H9 (cell line): ENCODE measurements around the gene ASTN2. TPM values are rescaled to one million over a fixed set of nuclear protein-coding genes. Genes with fewer than 3 reads are reported as not detected.
A peak's percentile ranks its signal among the peaks of the same experiment; 100 is the strongest.

Source experiments
- DNase-seq: peaks from one replicate; pipeline ENCODE4 v3.0.0-alpha.2; 2017
- H2AFZ ChIP-seq: one replicate; pipeline ENCODE4 v1.6.1; 2013; ENCODE audit warnings: mild to moderate bottlenecking, low read length, control low read depth, moderate library complexity
- H2AK5ac ChIP-seq: 2 replicates; pipeline ENCODE4 v1.6.1; 2013; ENCODE audit warnings: low read length, control low read depth, mixed read lengths; ENCODE audit not compliant: insufficient read length
- H2BK120ac ChIP-seq: one replicate; pipeline ENCODE4 v1.6.1; 2013; ENCODE audit warnings: low read depth, mild to moderate bottlenecking, low read length, control low read depth, inconsistent platforms; ENCODE audit not compliant: poor library complexity, severe bottlenecking
- H2BK12ac ChIP-seq: 2 replicates; pipeline ENCODE4 v1.6.1; 2013; ENCODE audit warnings: low read length, control low read depth, mixed read lengths, low read depth; ENCODE audit not compliant: insufficient read length
- H2BK15ac ChIP-seq: 2 replicates; pipeline ENCODE4 v1.6.1; 2013; ENCODE audit warnings: low read depth, low read length, control low read depth
- H2BK20ac ChIP-seq: one replicate; pipeline ENCODE4 v1.6.1; 2013; ENCODE audit warnings: low read depth, mild to moderate bottlenecking, low read length, control low read depth, inconsistent platforms; ENCODE audit not compliant: poor library complexity, severe bottlenecking
- H2BK5ac ChIP-seq: 2 replicates; pipeline ENCODE4 v1.6.1; 2013; ENCODE audit warnings: low read length, control low read depth, mixed read lengths; ENCODE audit not compliant: insufficient read length
- H3K14ac ChIP-seq: 2 replicates; pipeline ENCODE4 v1.6.1; 2013; ENCODE audit warnings: low read length, control low read depth; ENCODE audit not compliant: insufficient read depth
- H3K18ac ChIP-seq: 2 replicates; pipeline ENCODE4 v1.6.1; 2013; ENCODE audit warnings: low read depth, mild to moderate bottlenecking, mixed read lengths, low read length, control low read depth; ENCODE audit not compliant: insufficient read length
- H3K23ac ChIP-seq: 2 replicates; pipeline ENCODE4 v1.6.1; 2013; ENCODE audit warnings: low read length, control low read depth, mixed read lengths, low read depth; ENCODE audit not compliant: insufficient read length
- H3K23me2 ChIP-seq: 2 replicates; pipeline ENCODE4 v1.6.1; 2013; ENCODE audit warnings: low read depth, mild to moderate bottlenecking, mixed read lengths, low read length, control low read depth; ENCODE audit not compliant: insufficient read length, poor library complexity, severe bottlenecking
- H3K27ac ChIP-seq: 2 replicates; pipeline ENCODE4 v1.5.1; 2013; ENCODE audit warnings: low read length, control low read depth, mixed read lengths, low read depth; ENCODE audit not compliant: insufficient read length
- H3K27me3 ChIP-seq: 2 replicates; pipeline ENCODE4 v1.6.1; 2013; ENCODE audit warnings: low read length, control low read depth, inconsistent platforms; ENCODE audit not compliant: insufficient read depth
- H3K4ac ChIP-seq: 2 replicates; pipeline ENCODE4 v1.6.1; 2013; ENCODE audit warnings: low read depth, mild to moderate bottlenecking, control low read depth, inconsistent platforms, low read length, moderate library complexity
- H3K4me1 ChIP-seq: 2 replicates; pipeline ENCODE4 v1.6.1; 2013; ENCODE audit warnings: low read length, control low read depth, inconsistent platforms; ENCODE audit not compliant: insufficient read depth
- H3K4me2 ChIP-seq: 2 replicates; pipeline ENCODE4 v1.6.1; 2013; ENCODE audit warnings: low read length, control low read depth, mixed read lengths; ENCODE audit not compliant: insufficient read length, insufficient read depth
- H3K56ac ChIP-seq: 2 replicates; pipeline ENCODE4 v1.6.1; 2013; ENCODE audit warnings: low read depth, mild to moderate bottlenecking, mixed read lengths, low read length, control low read depth; ENCODE audit not compliant: insufficient read length
- H3K79me1 ChIP-seq: 2 replicates; pipeline ENCODE4 v1.6.1; 2013; ENCODE audit warnings: low read depth, mild to moderate bottlenecking, moderate library complexity, low read length, control low read depth, inconsistent platforms; ENCODE audit not compliant: insufficient read depth, poor library complexity, severe bottlenecking
- H3K79me2 ChIP-seq: 2 replicates; pipeline ENCODE4 v1.6.1; 2013; ENCODE audit warnings: low read length, control low read depth, inconsistent platforms; ENCODE audit not compliant: insufficient read depth
- H3K9ac ChIP-seq: 2 replicates; pipeline ENCODE4 v1.6.1; 2013; ENCODE audit warnings: low read length, control low read depth, mixed read lengths; ENCODE audit not compliant: insufficient read length; ENCODE audit errors: extremely low read depth
- H3K9me3 ChIP-seq: one replicate; pipeline ENCODE4 v1.6.1; 2013; ENCODE audit warnings: low read depth, low read length, inconsistent platforms; ENCODE audit not compliant: control insufficient read depth
- H3T11ph ChIP-seq: one replicate; pipeline ENCODE4 v1.6.1; 2013; ENCODE audit warnings: mild to moderate bottlenecking, low read length, control low read depth, inconsistent platforms
- H4K20me1 ChIP-seq: one replicate; pipeline ENCODE4 v1.6.1; 2013; ENCODE audit not compliant: control insufficient read depth, insufficient read length, insufficient read depth
- H4K5ac ChIP-seq: 2 replicates; pipeline ENCODE4 v1.6.1; 2013; ENCODE audit warnings: low read depth, mild to moderate bottlenecking, mixed read lengths, low read length, control low read depth; ENCODE audit not compliant: insufficient read length
- H4K8ac ChIP-seq: replicated peaks from 2 replicates; pipeline ENCODE4 v1.6.1; 2013; ENCODE audit warnings: low read length, control low read depth, mixed read lengths, low read depth; ENCODE audit not compliant: insufficient read length
- H4K91ac ChIP-seq: 2 replicates; pipeline ENCODE4 v1.6.1; 2013; ENCODE audit warnings: low read depth, mild to moderate bottlenecking, moderate library complexity, mixed read lengths, low read length, control low read depth; ENCODE audit not compliant: insufficient read length
- H3K27ac Mint-ChIP-seq, 3 experiments: 2 replicates in 2 of 3; 3 replicates in 1 of 3; pipeline ENCODE4 v1.8.0; 2020 to 2021; ENCODE audit warnings: mixed read lengths in 3 of 3, mild to moderate bottlenecking in 1 of 3, moderate library complexity in 1 of 3
- H3K27me3 Mint-ChIP-seq: 2 replicates; pipeline ENCODE4 v1.8.0; 2021; ENCODE audit warnings: low read depth, mild to moderate bottlenecking, moderate library complexity, mixed read lengths
- H3K36me3 Mint-ChIP-seq, 3 experiments: 2 replicates in 2 of 3; 3 replicates in 1 of 3; pipeline ENCODE4 v1.8.0; 2020 to 2021; ENCODE audit warnings: low read depth in 3 of 3, mixed read lengths in 3 of 3; ENCODE audit not compliant: insufficient read depth in 1 of 3
- H3K4me1 Mint-ChIP-seq, 2 experiments: 2 replicates each; pipeline ENCODE4 v1.8.0; 2020; ENCODE audit warnings: mixed read lengths in 2 of 2
- H3K4me3 Mint-ChIP-seq, 2 experiments: 2 replicates in 1 of 2; 3 replicates in 1 of 2; pipeline ENCODE4 v1.8.0; 2020 to 2021; ENCODE audit warnings: mild to moderate bottlenecking in 2 of 2, mixed read lengths in 2 of 2, moderate library complexity in 1 of 2
- H3K9me3 Mint-ChIP-seq, 2 experiments: 2 replicates in 1 of 2; 3 replicates in 1 of 2; pipeline ENCODE4 v1.8.0; 2020; ENCODE audit warnings: mild to moderate bottlenecking in 2 of 2, mixed read lengths in 2 of 2, moderate library complexity in 1 of 2
- WGBS: extraction: QIAGEN DNeasy Blood & Tissue Kit; methylation state at CpG from one replicate; pipeline ENCODE4 v1.1.7; 2013; ENCODE audit warnings: missing lambda C conversion rate, low lambda C conversion rate, mixed read lengths; ENCODE audit not compliant: insufficient read length; ENCODE audit errors: extremely low coverage; 5-methylcytosine and 5-hydroxymethylcytosine counted together
- total RNA-seq: library from RNA; stranded (reverse); gene quantifications from 2 replicates; pipeline ENCODE4 v1.2.1, GENCODE V29; 2021
- TF ChIP-seq, protein P1 (sequence below): fragments of 200-600 bp; sonication (generic); conservative IDR thresholded peaks from 3 replicates; pipeline ENCODE4 v1.8.0; 2021; ENCODE audit warnings: antibody characterized with exemption, mild to moderate bottlenecking

The ASTN2 gene
- total RNA-seq, 1 experiment from 2014 or later = 9.7 TPM

DNA sequence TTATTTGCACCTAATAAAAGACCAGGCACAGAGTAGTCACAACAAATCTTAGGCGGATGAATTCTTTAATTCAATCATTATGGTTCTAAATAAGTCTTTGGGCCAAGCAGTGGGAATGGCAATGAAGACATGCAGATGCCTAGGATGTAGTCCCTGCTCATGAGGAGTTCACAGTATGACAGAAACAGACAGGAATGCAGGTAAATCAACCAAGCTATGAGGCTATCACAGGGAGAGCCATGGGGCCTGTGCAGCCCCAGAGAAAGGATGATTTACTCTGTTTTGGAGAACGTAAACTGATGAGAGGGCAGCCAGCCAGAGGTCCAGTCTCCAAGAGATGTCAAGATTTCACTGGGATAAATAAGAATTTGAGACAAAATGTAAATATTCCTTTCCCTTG, 598.4 kb downstream of the ASTN2 start:
- TF ChIP-seq, protein P1, sequence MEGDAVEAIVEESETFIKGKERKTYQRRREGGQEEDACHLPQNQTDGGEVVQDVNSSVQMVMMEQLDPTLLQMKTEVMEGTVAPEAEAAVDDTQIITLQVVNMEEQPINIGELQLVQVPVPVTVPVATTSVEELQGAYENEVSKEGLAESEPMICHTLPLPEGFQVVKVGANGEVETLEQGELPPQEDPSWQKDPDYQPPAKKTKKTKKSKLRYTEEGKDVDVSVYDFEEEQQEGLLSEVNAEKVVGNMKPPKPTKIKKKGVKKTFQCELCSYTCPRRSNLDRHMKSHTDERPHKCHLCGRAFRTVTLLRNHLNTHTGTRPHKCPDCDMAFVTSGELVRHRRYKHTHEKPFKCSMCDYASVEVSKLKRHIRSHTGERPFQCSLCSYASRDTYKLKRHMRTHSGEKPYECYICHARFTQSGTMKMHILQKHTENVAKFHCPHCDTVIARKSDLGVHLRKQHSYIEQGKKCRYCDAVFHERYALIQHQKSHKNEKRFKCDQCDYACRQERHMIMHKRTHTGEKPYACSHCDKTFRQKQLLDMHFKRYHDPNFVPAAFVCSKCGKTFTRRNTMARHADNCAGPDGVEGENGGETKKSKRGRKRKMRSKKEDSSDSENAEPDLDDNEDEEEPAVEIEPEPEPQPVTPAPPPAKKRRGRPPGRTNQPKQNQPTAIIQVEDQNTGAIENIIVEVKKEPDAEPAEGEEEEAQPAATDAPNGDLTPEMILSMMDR = no peak
- H2BK20ac ChIP-seq = peak overlapping the region; percentile 83
- no peak overlapping the region for H3K27ac ChIP-seq
- H3T11ph ChIP-seq = no peak overlapping the region
- H2BK5ac ChIP-seq = no peak overlapping the region
- H2BK15ac ChIP-seq = no peak overlapping the region
- H3K18ac ChIP-seq = no peak overlapping the region
- no peaks in the 10 kb centered on the region for H3K79me1 ChIP-seq
- no peaks in the 10 kb centered on the region for H3K79me2 ChIP-seq
- no peak overlapping the region for H3K9ac ChIP-seq
- H2AK5ac ChIP-seq = no peak overlapping the region
- Mint-ChIP-seq H3K4me1 (peaks cover 17 to 26% of the 10 kb centered on the region in 2 experiments), H3K9me3 (no peaks in the 10 kb centered on the region), H3K4me3 (no peak overlapping the region), H3K27me3 (no peaks in the 10 kb centered on the region), H3K27ac (no peak overlapping the region), H3K36me3 (no peaks in the 10 kb centered on the region)
- no peak overlapping the region for H4K5ac ChIP-seq
- no peaks in the 10 kb centered on the region for H3K9me3 ChIP-seq
- no peak overlapping the region for H4K91ac ChIP-seq
- H4K8ac ChIP-seq = no peak overlapping the region
- H3K4me2 ChIP-seq = no peak overlapping the region
- H2BK12ac ChIP-seq = no peak overlapping the region
- no peaks in the 10 kb centered on the region for H4K20me1 ChIP-seq
- DNase-seq = no peak
- no peak overlapping the region for H3K23ac ChIP-seq
- no peaks in the 10 kb centered on the region for H3K27me3 ChIP-seq
- no peak overlapping the region for H2AFZ ChIP-seq
- H3K14ac ChIP-seq = no peak overlapping the region
- H3K4ac ChIP-seq = no peak overlapping the region
- H3K4me1 ChIP-seq = 0 out of 2 replicates have a peak, but pooled peaks cover 2% of the 10 kb centered on the region
- WGBS = no CpG with 5 or more reads among the region's 2 CpGs
- H3K56ac ChIP-seq = no peak overlapping the region
- no peaks in the 10 kb centered on the region for H3K23me2 ChIP-seq
- no peak overlapping the region for H2BK120ac ChIP-seq
